GM21447 (cell line): ENCODE data around the gene SNAP29.
"Not testable (repeated sequence)": the region's sequence is repeated elsewhere in the genome, so short reads cannot be mapped to it uniquely, and the experiment has no call there.

Source experiments
- ATAC-seq: cut with Tn5 transposase; IDR thresholded peaks from one replicate; pipeline ENCODE4 v1.9.1; 2021; ENCODE audit not compliant: unreplicated experiment

The SNAP29 gene

GRCh38 chr22:20899827-20900423 lies 41.1 kb downstream of the SNAP29 start:
- no peak for ATAC-seq

- not testable (repeated sequence) for ATAC-seq
Measured at GRCh38 chr22:20901093-20902033, 42.6 kb downstream of the SNAP29 start.

GRCh38 chr22:20903093-20903492 lies 44.3 kb downstream of the SNAP29 start:
- no peak for ATAC-seq

- ATAC-seq: no peak
Measured at GRCh38 chr22:20904008-20904979, 45.5 kb downstream of the SNAP29 start.

- no peak for ATAC-seq
Measured at GRCh38 chr22:20904980-20905355, 46.2 kb downstream of the SNAP29 start.

- no peak for ATAC-seq
Measured at GRCh38 chr22:20905415-20906386, 46.9 kb downstream of the SNAP29 start.

GRCh38 chr22:20906387-20906767 lies 47.6 kb downstream of the SNAP29 start:
- no peak for ATAC-seq

- ATAC-seq: not testable (repeated sequence)
Measured at GRCh38 chr22:20908717-20909116, 49.9 kb downstream of the SNAP29 start.

- ATAC-seq: no peak
Measured at GRCh38 chr22:20909543-20910303, 50.9 kb downstream of the SNAP29 start.

GRCh38 chr22:20912494-20912893 lies 53.7 kb downstream of the SNAP29 start:
- ATAC-seq: no peak

- ATAC-seq: peak; percentile 84
Measured at GRCh38 chr22:20916916-20917810, 58.4 kb downstream of the SNAP29 start, which contains the start of gene CRKL. TSS of gene CRKL (plus strand) at chr22:20917407. CDS start at chr22:20917935, 528 bp downstream.

GRCh38 chr22:20918663-20919218 lies 59.9 kb downstream of the SNAP29 start:
- no peak for ATAC-seq

GRCh38 chr22:20919718-20920117 lies 60.9 kb downstream of the SNAP29 start:
- ATAC-seq: no peak

GRCh38 chr22:20920881-20921203 lies 62.0 kb downstream of the SNAP29 start:
- no peak for ATAC-seq

- no peak for ATAC-seq
Measured at GRCh38 chr22:20922141-20922751, 63.4 kb downstream of the SNAP29 start.

GRCh38 chr22:20926243-20926642 lies 67.4 kb downstream of the SNAP29 start:
- no peak for ATAC-seq

GRCh38 chr22:20927940-20928572 lies 69.2 kb downstream of the SNAP29 start:
- no peak for ATAC-seq
